Left ventricle myocardium inferior (tissue), 1 donor: Measurements from ENCODE around the gene PTCH2. TPM values are rescaled to one million over a fixed set of nuclear protein-coding genes. Genes with fewer than 3 reads are reported as not detected.
"Not testable (repeated sequence)": the region's sequence is repeated elsewhere in the genome, so short reads cannot be mapped to it uniquely, and the experiment has no call there.

ENCODE experiments used
- DNase-seq: peaks from one replicate; pipeline ENCODE4 v3.0.0-alpha.2; 2020
- H3K27ac ChIP-seq: fragments of 200-600 bp; replicated peaks from 2 replicates; pipeline ENCODE4 v1.8.0; 2021
- H3K27me3 ChIP-seq: fragments of 200-600 bp; 2 replicates; pipeline ENCODE4 v1.8.0; 2021; ENCODE audit warnings: low read depth
- H3K36me3 ChIP-seq: fragments of 200-600 bp; 2 replicates; pipeline ENCODE4 v1.8.0; 2021
- H3K4me1 ChIP-seq: fragments of 200-600 bp; 2 replicates; pipeline ENCODE4 v1.8.0; 2021
- H3K4me3 ChIP-seq: fragments of 200-600 bp; 2 replicates; pipeline ENCODE4 v1.8.0; 2021; ENCODE audit warnings: mild to moderate bottlenecking, moderate library complexity
- H3K9me3 ChIP-seq: fragments of 200-600 bp; replicated peaks from 2 replicates; pipeline ENCODE4 v1.8.0; 2021
- CTCF ChIP-seq: fragments of 200-600 bp; IDR thresholded peaks from 2 replicates; pipeline ENCODE4 v1.8.0; 2021; ENCODE audit warnings: antibody characterized with exemption, mild to moderate bottlenecking, borderline replicate concordance
- intact Hi-C: fragments of 100-400 bp; cut with micrococcal nuclease; formaldehyde crosslinking; loops from one replicate; pipeline ENCODE4 v1.11.0; 2022
- total RNA-seq: library from RNA; stranded (reverse); fragmentation: NEBNext Ultra II Directional; extraction: Animal tissue kit (Norgen Biotek cat#: 25700); gene quantifications from one replicate; pipeline ENCODE4 v1.2.1, GENCODE V29; 2021
- donor health status: DM: no; HTN: yes; CAD: no; lungs with severe emphysema.

PTCH2 gene
- total RNA-seq, 1 donor from 2014 or later, result 0.25 TPM

- H3K4me3 ChIP-seq, result peak overlapping the region; percentile 98
- peaks cover 43% of the 10 kb centered on the region for H3K36me3 ChIP-seq
- no peaks in the 10 kb centered on the region for H3K27me3 ChIP-seq
- intact Hi-C loops, result no loop called here
- H3K27ac ChIP-seq, result peak overlapping the region; percentile 100
- TF ChIP-seq CTCF, result no peak
- DNase-seq, result peak; percentile 13
- no peaks in the 10 kb centered on the region for H3K9me3 ChIP-seq
- H3K4me1 ChIP-seq, result peaks cover 83% of the 10 kb centered on the region
These were observed 40.1 kb downstream of the PTCH2 start for GRCh38 chr1:44803062-44803311.

GRCh38 chr1:44802306-44803061 is 40.6 kb downstream of the PTCH2 start:
- peak; percentile 19 for DNase-seq
- intact Hi-C loops, result no loop called here
- Histone ChIP-seq H3K27ac (peak overlapping the region; percentile 100), H3K4me1 (peaks cover 78% of the 10 kb centered on the region), H3K27me3 (no peaks in the 10 kb centered on the region), H3K36me3 (peaks cover 43% of the 10 kb centered on the region), H3K4me3 (peak overlapping the region; percentile 98), H3K9me3 (no peaks in the 10 kb centered on the region)
- no peak for TF ChIP-seq CTCF

GRCh38 chr1:44801491-44802305 is 41.4 kb downstream of the PTCH2 start:
- intact Hi-C loops, result no loop called here
- Histone ChIP-seq H3K4me3 (peak overlapping the region; percentile 98), H3K9me3 (no peaks in the 10 kb centered on the region), H3K4me1 (peaks cover 70% of the 10 kb centered on the region), H3K36me3 (peaks cover 42% of the 10 kb centered on the region), H3K27me3 (no peaks in the 10 kb centered on the region), H3K27ac (peak overlapping the region; percentile 100)
- DNase-seq, result peak; percentile 20
- TF ChIP-seq CTCF, result no peak

GRCh38 chr1:44799770-44800584 is 43.1 kb downstream of the PTCH2 start, which contains the start of gene PLK3:
Gene PLK3, plus strand, starts transcription at chr1:44800377. Its CDS starts 87 bp downstream, at chr1:44800464.
- no peaks in the 10 kb centered on the region for H3K27me3 ChIP-seq
- intact Hi-C loops, result no loop called here
- H3K36me3 ChIP-seq, result peaks cover 25% of the 10 kb centered on the region
- peak within 1 kb of the TSS; percentile 98 for H3K4me3 ChIP-seq
- H3K4me1 ChIP-seq, result peaks cover 53% of the 10 kb centered on the region
- DNase-seq, result peak; percentile 97
- H3K9me3 ChIP-seq, result no peaks in the 10 kb centered on the region
- peak; percentile 93 for TF ChIP-seq CTCF
- H3K27ac ChIP-seq, result peak within 1 kb of the TSS; percentile 100

GRCh38 chr1:44798481-44799365 is 44.3 kb downstream of the PTCH2 start:
- Histone ChIP-seq H3K4me3 (no peak overlapping the region), H3K27me3 (no peaks in the 10 kb centered on the region), H3K9me3 (no peaks in the 10 kb centered on the region), H3K27ac (peak overlapping the region; percentile 100), H3K36me3 (peaks cover 12% of the 10 kb centered on the region), H3K4me1 (peaks cover 41% of the 10 kb centered on the region)
- no peak for TF ChIP-seq CTCF
- intact Hi-C loops, result no loop called here
- peak; percentile 19 for DNase-seq

- H3K9me3 ChIP-seq, intact Hi-C loops, H3K27ac ChIP-seq, DNase-seq, H3K36me3 ChIP-seq, H3K27me3 ChIP-seq, H3K4me3 ChIP-seq: not testable (repeated sequence)
- peaks cover 32% of the 10 kb centered on the region for H3K4me1 ChIP-seq
These were observed 45.2 kb downstream of the PTCH2 start for GRCh38 chr1:44797886-44798285.
